ENCODE results near the gene HENMT1.
"Not testable (repeated sequence)": the region's sequence is repeated elsewhere in the genome, so short reads cannot be mapped to it uniquely, and the experiment has no call there.

- not testable (repeated sequence) for TF ChIP-seq POLR2A (IDR thresholded peaks at IDR 0.05; ENCODE audit: low read depth, low read length); TAF1 (IDR thresholded peaks at IDR 0.05; ENCODE audit: borderline replicate concordance, low read depth, low read length); POLR2AphosphoS5 (IDR thresholded peaks at IDR 0.05; ENCODE audit: low read depth, low read length)
These were observed 20.8 kb upstream of the HENMT1 start for GRCh38 chr1:108681701-108682100.
